ENCODE results near the gene ZNF222.
A peak's percentile ranks its signal among the peaks of the same experiment; 100 is the strongest.

Gene ZNF222

DNA sequence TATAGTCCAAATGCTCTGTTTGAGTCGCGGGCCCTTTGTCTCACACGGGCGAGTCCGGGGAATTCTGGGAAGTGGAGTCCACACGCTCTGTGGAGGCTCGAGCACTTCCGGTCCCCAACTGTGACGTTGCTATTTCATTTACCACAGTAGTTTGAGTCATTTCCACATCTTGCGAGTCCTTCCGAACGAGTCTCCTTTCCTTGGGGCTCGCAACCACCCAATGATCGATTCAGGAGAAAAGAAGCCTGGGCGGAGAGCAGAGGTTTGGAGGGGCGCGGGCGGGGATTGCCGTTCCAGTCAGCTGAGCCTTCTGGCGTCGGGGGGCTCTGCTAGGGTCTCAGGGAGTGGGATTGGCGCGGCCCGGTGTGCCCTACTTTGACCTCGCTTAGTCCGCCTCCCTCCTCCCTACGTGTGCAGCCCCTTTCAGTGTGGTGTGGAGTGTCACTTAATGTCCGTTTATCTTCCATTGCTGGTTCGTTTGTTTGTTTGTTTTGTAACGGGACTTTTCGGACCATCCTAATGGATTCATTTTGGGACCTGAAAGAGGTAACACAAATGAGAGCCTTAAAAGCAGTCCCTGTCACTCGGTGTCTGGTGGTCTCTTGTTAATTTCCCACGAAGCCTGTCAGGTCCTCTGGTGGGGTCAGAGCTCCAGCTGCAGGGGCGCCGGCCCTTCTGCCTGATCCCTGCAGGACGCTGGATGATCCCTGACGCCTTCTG, at the start of gene ZNF222:
TSS of gene ZNF222 (plus strand) at position 163 of the 720 bp plus-strand sequence. CDS start at position 221, 58 bp downstream.
- DNase-seq, result peak; percentile 46

DNA sequence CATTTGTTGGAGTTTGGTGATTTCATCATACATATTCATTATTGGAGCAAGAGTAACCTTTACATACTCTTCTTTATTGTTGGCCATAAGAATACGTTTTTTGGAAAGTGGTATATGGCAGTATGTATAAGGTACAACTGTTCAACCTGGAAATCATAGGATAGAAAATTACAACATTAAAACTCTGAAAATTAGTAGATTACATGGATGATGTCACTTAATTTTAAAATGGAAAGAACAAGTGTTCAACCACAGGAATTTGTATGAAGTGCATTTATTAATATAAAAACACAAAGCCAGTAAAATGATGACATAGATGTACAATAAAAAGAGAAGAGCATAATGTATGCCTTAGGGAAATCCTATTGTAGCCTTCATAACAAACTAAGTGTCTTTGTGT, 48.4 kb upstream of the ZNF222 start:
- no peak for DNase-seq

DNA sequence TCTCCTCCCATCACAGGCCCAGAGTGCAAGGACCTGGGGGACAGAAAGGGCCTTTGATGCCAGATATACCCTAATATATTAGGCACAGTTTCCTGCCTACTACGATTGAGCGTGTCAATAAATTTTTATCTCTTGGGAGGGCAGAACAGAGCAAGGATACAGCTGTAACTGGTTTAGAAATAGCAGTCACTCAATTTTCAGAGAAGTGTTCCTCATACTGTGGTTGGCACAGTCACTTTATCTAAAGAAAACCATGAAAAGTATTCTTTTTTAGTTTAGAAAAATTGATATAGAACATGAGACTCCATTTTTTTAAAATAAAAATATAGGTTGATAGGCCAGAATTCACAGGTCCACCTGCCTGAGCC, 41.7 kb upstream of the ZNF222 start:
- DNase-seq, result no peak

- peak; percentile 98 for DNase-seq
Observed at GRCh38 chr19:43983912-43984686, 41.1 kb upstream of the ZNF222 start, which contains the start of gene ZNF155. Gene ZNF155 (plus strand): TSS chr19:43984188. CDS start chr19:43988544, 4,356 bp downstream.

DNA sequence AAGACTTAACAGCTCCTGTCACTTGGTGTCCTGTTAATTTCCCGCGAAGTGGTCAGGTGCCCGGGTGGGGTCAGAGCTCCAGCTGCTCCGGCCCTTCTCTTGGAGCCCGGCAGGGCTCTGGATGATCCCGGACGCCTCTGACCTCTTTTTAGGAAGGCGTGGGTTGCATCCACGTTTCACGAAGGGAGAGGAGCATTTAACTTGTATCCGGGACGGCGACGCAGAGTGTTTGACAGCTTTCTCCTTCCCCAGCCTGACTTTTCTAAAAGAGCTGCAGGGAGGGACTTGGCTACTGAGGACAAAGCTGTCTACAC, 40.5 kb upstream of the ZNF222 start:
- no peak for DNase-seq

DNA sequence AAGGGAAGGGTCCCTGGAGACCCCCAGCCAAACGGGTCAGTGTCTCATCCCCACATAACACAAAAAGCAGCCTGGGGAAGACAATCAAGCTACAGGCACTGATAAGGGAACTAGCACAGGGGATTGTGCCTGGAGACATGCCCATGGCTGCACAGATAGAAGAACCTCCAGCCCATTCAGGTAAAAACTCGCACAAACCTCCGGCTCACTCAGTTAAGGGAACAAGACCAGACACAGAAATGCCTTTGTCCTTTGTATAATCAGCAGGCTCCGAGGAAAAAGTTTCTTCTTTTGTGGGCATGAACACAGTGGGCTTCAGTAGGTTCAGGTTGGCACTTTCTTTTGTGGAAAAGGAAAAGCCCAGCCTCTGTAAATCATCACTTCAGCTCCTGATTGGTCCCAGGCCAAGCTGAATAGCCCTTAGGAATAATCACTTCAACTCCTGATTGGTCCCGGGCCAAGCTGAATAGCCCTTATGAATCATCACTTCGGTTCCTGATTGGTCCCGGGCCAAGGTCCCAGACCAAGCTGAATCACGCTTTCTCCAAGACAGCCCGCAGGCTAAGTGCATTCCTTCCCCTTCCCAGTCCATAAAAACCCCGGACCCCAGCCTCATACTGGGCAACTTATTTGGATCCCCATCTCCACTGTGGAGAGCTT, 27.4 kb upstream of the ZNF222 start:
- DNase-seq, result no peak

DNA sequence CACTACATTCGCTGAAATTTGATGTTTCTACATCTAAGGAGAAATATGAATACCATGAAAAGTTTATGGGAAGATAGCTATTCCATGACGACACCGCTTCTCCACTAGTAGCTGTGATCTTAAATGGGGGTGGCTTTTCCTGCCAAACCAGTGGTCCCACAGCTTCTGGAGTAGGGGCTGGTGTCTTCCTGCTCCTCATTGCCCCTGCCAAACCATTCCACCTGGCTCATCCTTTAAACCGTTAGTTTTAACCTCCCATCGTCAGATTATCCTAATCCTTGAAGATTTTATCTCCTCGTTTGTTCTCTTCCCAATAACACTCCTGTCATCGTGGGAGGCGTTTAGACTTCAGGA, 23.0 kb upstream of the ZNF222 start:
- no peak for DNase-seq

- peak; percentile 91 for DNase-seq
Observed at GRCh38 chr19:44002566-44003460, 22.4 kb upstream of the ZNF222 start, which contains the start of gene ZNF230. Gene ZNF230 (plus strand): TSS chr19:44002957. CDS start chr19:44007079, 4,122 bp downstream.

DNA sequence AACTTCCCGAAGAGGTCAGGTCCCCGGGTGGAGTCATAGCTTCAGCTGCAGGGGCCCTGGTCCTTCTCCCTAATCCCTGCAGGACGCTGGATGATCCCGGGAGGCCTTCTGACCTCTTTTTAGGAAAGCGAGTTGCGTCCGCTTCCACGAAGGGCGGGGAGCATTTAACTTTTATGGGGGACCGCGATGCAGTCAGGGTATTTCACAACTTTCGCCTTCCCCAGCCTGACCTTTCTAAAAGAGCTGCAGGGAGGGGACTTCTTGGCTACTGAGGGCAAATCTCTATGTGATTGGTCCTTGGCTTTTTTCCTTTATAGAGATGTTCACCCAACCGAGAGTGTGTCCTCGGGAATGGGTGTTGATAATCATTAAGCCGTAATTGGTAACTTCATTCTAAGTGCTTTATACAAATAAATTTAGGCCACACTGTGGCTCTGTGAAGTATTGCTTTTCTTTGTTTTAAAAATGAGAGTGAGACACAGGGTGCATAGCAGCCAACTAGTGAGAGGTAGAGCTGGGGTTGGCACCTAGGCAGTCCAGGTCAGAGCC, 21.6 kb upstream of the ZNF222 start:
- DNase-seq, result peak; percentile 1

DNA sequence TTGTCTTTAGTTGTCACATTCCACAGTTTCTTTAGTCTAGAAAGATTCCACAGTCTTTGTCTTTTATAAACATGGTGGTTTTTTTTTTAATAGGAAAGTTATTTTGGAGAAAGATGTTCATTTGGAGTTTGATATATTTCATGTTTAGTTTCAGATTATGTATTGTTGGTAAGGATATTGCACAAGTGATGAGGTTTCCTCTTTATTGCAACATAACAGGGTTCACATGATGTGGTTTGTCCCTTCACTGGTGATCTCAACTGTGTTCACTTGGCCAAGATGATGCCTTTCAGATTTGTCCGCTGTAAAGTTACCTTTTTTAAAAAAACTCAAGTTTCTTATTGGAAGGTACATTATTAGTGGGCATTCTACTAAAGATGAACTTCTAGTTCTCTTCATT, 19.2 kb upstream of the ZNF222 start:
- no peak for DNase-seq

GRCh38 chr19:44007473-44007872, 17.7 kb upstream of the ZNF222 start:
- DNase-seq, result no peak

GRCh38 chr19:44010468-44010867, 14.7 kb upstream of the ZNF222 start:
- no peak for DNase-seq

GRCh38 chr19:44019498-44019897, 5.7 kb upstream of the ZNF222 start:
- DNase-seq, result no peak

DNA sequence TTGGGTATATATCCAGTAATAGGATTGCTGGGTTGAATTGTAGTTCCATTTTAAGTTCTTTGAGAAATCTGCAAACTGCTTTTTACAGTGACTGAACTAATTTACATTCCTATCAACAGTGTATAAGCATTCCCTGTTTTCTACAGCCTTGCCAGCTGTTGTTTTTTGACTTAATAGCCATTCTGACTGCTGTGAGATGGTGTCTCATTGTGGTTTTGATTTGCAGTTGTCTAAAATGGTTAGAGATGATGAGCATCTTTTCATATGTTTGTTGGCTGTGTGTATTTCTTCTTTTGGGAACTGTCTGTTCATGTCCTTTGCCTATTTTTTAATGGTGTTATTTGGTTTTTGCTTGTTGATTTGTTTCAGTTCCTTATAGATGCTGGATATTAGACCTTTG, 4.0 kb upstream of the ZNF222 start:
- no peak for DNase-seq

DNA sequence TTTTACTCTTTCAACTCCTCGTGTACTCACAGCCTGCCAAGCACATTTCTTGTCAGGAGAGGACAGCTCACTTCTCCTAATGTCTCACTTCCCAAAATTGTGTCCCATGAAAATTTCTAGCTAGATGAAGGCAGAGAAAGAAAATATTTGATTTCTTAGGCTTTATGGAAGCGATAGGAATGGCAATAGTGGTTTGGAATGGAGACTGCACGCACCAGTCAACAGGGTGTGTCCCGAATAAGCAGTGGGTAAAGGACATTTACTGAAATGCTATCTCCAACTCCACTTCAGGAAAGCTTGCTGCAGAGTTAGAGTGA, 321 bp upstream of the ZNF222 start:
- no peak for DNase-seq

GRCh38 chr19:44026622-44027021, 1.4 kb downstream of the ZNF222 start:
- no peak for DNase-seq

- DNase-seq, result no peak
Observed at GRCh38 chr19:44032001-44032610, 6.9 kb downstream of the ZNF222 start.

DNA sequence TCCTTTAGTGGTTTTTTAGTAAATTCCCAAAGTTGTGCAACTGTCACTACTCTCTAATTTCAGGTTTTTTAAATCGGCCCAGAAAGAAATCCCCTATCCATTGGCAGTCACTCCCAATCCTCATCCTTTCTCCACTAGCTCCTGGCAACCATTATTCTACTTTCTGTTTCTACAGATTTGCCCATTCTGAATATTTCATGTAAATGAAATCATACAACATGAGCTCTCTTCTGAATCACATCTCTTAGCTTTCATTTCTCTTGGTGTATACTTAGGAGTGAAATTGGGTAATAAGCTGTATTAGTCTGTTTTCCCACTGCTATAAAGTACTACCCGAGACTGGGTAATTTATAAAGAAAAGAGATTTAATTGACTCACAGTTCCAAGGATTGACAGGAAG, 17.0 kb downstream of the ZNF222 start:
- DNase-seq, result no peak

DNA sequence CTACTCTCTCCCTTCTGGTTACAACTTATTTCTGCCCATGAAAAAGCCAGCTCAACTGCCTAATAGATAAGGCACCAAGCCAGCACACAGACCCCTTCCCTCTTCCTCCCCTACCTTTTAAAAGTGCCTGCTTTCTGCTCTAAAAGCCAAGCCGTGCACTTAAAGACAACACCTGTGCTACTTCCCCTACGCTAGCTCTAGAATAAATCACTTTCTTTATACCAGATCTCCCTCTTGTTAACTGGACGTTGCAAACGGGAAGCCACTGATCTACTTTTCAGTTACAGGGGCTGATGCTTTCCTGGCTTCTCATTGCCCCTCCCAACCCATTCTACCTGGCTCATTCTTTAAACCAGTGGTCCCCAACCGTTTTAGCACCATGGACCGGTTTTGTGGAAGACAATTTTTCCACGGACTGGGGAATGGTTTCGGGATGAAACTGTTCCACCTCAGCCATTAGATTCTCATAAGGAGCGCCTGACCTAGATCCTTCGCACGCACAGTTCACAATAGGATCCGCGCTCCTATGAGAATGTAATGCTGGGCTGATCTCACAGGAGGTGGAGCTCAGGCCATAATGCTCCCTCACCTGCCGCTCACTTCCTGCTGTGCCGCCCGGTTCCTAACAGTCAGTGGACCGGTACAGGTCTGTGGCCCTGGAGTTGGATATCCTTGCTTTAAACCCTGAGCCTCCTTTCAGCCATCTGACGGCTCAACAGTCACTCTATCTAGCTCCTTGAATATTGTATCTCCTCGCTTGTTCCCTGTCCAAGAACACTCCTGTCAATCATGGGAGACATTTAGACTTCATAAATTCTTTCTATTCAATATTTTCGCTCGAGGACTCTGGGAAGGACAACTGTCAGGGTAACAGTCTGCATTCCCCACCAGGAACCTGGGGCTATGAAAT, 25.8 kb downstream of the ZNF222 start:
- DNase-seq, result peak; percentile 64

DNA sequence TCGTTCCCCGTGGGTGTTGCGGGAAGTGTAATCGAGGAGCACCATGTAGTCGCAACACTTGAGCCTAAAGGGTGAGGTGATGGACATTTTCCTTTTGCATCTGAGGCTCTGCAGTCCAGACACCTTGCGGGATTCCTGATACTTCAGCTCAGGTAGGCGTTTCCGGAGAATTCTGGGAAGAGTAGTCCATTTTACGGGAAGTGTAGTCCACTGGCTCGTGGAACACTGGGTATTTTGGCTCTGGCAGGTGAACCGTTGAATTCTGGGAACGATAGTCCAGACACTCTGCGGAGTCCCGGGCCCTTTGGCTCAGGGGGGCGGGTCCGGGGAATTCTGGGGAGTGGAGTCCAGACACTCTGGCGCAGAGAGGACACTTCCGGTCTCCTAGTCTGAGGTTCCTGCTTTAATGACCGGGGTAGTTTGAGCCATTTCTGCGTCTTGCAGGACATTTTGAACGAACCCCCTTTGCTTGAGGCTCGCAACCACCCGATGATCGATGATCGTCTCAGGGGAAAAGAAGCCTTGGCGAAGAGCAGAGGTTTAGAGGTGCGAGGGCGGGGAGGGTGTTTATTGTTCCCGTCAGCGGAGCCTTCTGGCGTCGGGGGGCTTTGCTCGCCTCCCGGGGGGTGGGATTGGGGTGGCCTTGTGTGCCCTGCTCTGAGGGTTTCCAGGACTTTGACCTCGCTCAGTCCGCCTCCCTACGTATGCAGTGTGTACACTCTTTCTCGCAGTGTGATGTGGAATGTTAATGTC, 26.6 kb downstream of the ZNF222 start, which contains the start of gene ZNF223:
TSS of gene ZNF223 (plus strand) at position 387 of the 753 bp plus-strand sequence. CDS start 3,141 bp downstream, outside the sequence.
- peak; percentile 97 for DNase-seq

Measured in COR-L47 (cell line).